WTC11 (cell line): ENCODE results near the gene SUPT5H.

Experiments used
- CDX4 ChIP-seq: fragments of 250-450 bp; sonication (Bioruptor Pico); IDR thresholded peaks from 2 replicates; pipeline ENCODE4 v1.9.0; 2021; ENCODE audit warnings: moderate library complexity, mild to moderate bottlenecking, inconsistent platforms, borderline replicate concordance
- CTCF ChIP-seq: fragments of 200-600 bp; IDR thresholded peaks from 2 replicates; pipeline ENCODE4 v1.8.0; 2022; ENCODE audit warnings: antibody characterized with exemption
- FOXP1 ChIP-seq: sonication (generic); formaldehyde crosslinking; IDR thresholded peaks from 2 replicates; pipeline ENCODE4 v1.8.0; 2022; ENCODE audit warnings: missing genetic modification reagents, mild to moderate bottlenecking, moderate library complexity, borderline replicate concordance
- NFATC4 ChIP-seq: fragments of 250-450 bp; sonication (Bioruptor Pico); IDR thresholded peaks from 2 replicates; pipeline ENCODE4 v1.9.0; 2021; ENCODE audit warnings: mild to moderate bottlenecking
- NR3C1 ChIP-seq: sonication (generic); formaldehyde crosslinking; conservative IDR thresholded peaks from 2 replicates; pipeline ENCODE4 v1.8.1; 2023; ENCODE audit warnings: low read depth, mild to moderate bottlenecking, missing genetic modification reagents
- TCF7 ChIP-seq: sonication (generic); formaldehyde crosslinking; IDR thresholded peaks from 2 replicates; pipeline ENCODE4 v1.8.0; 2022; ENCODE audit warnings: mild to moderate bottlenecking, low read depth, missing genetic modification reagents, moderate library complexity

- TF ChIP-seq CTCF (no peak), FOXP1 (CRISPR knock-in tag) (no peak), NFATC4 (no peak), TCF7 (no peak), NR3C1 (CRISPR knock-in tag) (no peak), CDX4 (CRISPR knock-in tag) (no peak)
These were observed 61.2 kb downstream of the SUPT5H start for GRCh38 chr19:39506598-39506943.
